ENCODE measurements around the gene MGLL. TPM values are rescaled to one million over a fixed set of nuclear protein-coding genes. Genes with fewer than 3 reads are reported as not detected.

Gene MGLL
- total RNA-seq, 2 experiments from 2014 or later: 19.2 to 21.6 TPM

DNA sequence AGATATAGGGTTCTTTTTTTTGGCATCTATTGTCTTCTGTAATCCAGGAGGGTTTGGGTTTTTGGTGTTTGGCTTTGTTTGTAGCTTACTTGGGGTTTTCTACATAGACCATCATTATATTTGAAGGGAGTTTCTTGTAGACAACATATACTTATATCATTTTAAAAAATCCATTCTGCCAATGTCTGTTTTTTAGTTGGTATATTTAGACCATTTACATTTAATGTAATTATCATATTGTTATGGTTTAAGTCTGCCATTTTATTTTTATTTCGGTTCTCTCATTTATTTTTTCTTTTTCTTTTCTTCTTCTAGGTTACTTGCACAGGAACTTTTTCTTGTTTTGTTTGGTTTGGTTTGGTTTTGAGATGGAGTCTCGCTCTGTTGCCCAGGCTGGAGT lies 5.5 kb upstream of the MGLL start:
- H4K20me1 ChIP-seq (ENCODE audit: insufficient read depth, low read length): no peaks in the 10 kb centered on the region
- intact Hi-C loops (cut with micrococcal nuclease; ENCODE audit: unreplicated experiment): no loop called here
- no peaks in the 10 kb centered on the region for H3K9me2 ChIP-seq (ENCODE audit: insufficient read depth, low read length)
- TF ChIP-seq, protein P1, sequence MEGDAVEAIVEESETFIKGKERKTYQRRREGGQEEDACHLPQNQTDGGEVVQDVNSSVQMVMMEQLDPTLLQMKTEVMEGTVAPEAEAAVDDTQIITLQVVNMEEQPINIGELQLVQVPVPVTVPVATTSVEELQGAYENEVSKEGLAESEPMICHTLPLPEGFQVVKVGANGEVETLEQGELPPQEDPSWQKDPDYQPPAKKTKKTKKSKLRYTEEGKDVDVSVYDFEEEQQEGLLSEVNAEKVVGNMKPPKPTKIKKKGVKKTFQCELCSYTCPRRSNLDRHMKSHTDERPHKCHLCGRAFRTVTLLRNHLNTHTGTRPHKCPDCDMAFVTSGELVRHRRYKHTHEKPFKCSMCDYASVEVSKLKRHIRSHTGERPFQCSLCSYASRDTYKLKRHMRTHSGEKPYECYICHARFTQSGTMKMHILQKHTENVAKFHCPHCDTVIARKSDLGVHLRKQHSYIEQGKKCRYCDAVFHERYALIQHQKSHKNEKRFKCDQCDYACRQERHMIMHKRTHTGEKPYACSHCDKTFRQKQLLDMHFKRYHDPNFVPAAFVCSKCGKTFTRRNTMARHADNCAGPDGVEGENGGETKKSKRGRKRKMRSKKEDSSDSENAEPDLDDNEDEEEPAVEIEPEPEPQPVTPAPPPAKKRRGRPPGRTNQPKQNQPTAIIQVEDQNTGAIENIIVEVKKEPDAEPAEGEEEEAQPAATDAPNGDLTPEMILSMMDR (conservative IDR thresholded peaks at IDR 0.05; ENCODE audit: low read length): no peak
- TF ChIP-seq EZH2phosphoT487 (IDR thresholded peaks at IDR 0.05; ENCODE audit: borderline replicate concordance, low read depth, low read length): no peak
- no peak overlapping the region for H3K4me2 ChIP-seq (ENCODE audit: low read length)
- ChIA-PET POLR2A (interaction anchor here (1.0 kb wide), 1 partner anchor 15 kb away, joined by 3 read pairs; no protein-coding TSS in a partner anchor), CTCF (ENCODE audit: unreplicated experiment) (no interaction called here)
- DNase-seq (ENCODE audit: low spot score): no peak
- BruUV-seq (replicated peaks): no TSS peak
- H3K4me3 ChIP-seq (ENCODE audit: low read depth, low read length, poor library complexity, severe bottlenecking): no peak overlapping the region
- H3K36me3 ChIP-seq (ENCODE audit: insufficient read depth, low read length): no peaks in the 10 kb centered on the region
- peaks cover 20% of the 10 kb centered on the region; the same call in 1 of the 2 replicates for H3K9me3 ChIP-seq (ENCODE audit: low read length)
- no peaks in the 10 kb centered on the region for H3K4me1 ChIP-seq (ENCODE audit: insufficient read depth, low read length, poor library complexity, severe bottlenecking)
- no peak overlapping the region for H3K27ac ChIP-seq (ENCODE audit: low read depth, low read length, poor library complexity, severe bottlenecking)
- H3K79me2 ChIP-seq (ENCODE audit: insufficient read depth, low read depth, low read length): no peaks in the 10 kb centered on the region
- no peak overlapping the region for H2AFZ ChIP-seq (ENCODE audit: low read length)

DNA sequence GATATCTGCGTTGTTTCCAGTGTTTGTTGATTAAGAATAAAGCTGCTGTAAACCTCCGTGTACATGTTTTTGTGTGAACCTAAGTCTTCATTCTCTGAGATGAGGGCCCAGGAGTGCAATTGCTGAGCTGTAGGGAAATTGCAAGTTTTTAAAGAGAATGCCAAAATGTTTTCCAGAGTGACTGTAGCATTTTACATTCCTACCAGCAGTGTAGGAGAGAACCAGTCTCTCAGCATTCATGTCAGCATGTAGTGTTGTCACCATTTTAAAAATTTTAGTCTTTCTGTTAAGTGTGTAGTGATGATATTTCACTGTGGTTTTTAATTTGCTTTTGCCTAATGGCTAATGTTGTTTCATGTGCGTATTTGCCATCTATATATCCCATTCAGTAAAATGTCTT lies 3.4 kb upstream of the MGLL start:
- ChIA-PET POLR2A (no interaction called here), CTCF (ENCODE audit: unreplicated experiment) (no interaction called here)
- Histone ChIP-seq H3K9me2 (ENCODE audit: insufficient read depth, low read length) (no peaks in the 10 kb centered on the region), H3K4me1 (ENCODE audit: insufficient read depth, low read length, poor library complexity, severe bottlenecking) (no peaks in the 10 kb centered on the region), H2AFZ (ENCODE audit: low read length) (no peak overlapping the region), H3K79me2 (ENCODE audit: insufficient read depth, low read depth, low read length) (no peaks in the 10 kb centered on the region), H3K27ac (ENCODE audit: low read depth, low read length, poor library complexity, severe bottlenecking) (no peak overlapping the region), H3K9me3 (ENCODE audit: low read length) (peaks cover 20% of the 10 kb centered on the region; the same call in 1 of the 2 replicates), H3K36me3 (ENCODE audit: insufficient read depth, low read length) (no peaks in the 10 kb centered on the region), H3K4me2 (ENCODE audit: low read length) (no peak overlapping the region), H4K20me1 (ENCODE audit: insufficient read depth, low read length) (no peaks in the 10 kb centered on the region), H3K4me3 (ENCODE audit: low read depth, low read length, poor library complexity, severe bottlenecking) (no peak overlapping the region)
- intact Hi-C loops (cut with micrococcal nuclease; ENCODE audit: unreplicated experiment): no loop called here
- no peak for DNase-seq (ENCODE audit: low spot score)
- no TSS peak for BruUV-seq (replicated peaks)
- TF ChIP-seq, protein P1 (conservative IDR thresholded peaks at IDR 0.05; ENCODE audit: low read length): no peak
- TF ChIP-seq EZH2phosphoT487 (IDR thresholded peaks at IDR 0.05; ENCODE audit: borderline replicate concordance, low read depth, low read length): no peak

DNA sequence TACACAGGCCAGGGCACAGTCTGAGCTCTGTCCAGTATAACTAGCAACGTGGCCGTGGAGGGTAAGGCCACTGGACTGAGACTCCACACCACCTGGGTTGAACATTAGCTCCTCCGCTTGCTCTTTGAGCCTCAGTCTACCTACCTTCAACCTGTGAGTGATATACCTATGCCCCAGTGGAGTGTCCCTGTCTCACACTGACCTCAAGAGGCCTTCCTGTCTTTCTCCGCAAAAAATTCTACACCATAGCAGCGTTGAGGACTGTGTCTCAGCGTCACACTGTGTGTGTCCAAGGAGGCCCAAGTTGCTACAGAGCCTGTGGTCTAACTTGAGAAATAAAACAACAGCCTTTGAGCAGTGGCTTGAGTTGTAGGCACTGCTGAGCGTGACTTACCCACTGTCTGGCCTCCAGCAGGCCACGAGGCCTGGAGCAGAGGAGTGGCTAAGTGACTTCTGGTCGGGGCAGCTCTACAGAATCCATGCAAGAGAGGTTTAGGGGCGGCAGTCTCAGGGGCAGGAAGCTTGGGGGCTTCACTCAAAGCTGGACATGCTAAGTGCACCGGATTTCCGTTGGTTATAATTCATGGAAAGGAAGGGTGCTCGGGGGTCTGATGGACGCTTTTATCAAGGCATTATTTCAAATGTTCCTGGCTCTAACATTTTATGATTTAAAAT lies 2.0 kb upstream of the MGLL start:
- H3K4me2 ChIP-seq (ENCODE audit: low read length): no peak overlapping the region

More for the DNA sequence above, 2.0 kb upstream of the MGLL start:
- Histone ChIP-seq H3K4me3 (ENCODE audit: low read depth, low read length, poor library complexity, severe bottlenecking) (no peak overlapping the region), H3K36me3 (ENCODE audit: insufficient read depth, low read length) (no peaks in the 10 kb centered on the region), H2AFZ (ENCODE audit: low read length) (no peak overlapping the region), H3K79me2 (ENCODE audit: insufficient read depth, low read depth, low read length) (no peaks in the 10 kb centered on the region), H3K9me2 (ENCODE audit: insufficient read depth, low read length) (no peaks in the 10 kb centered on the region), H3K4me1 (ENCODE audit: insufficient read depth, low read length, poor library complexity, severe bottlenecking) (no peaks in the 10 kb centered on the region), H3K9me3 (ENCODE audit: low read length) (peaks cover 11% of the 10 kb centered on the region; the same call in 1 of the 2 replicates), H3K27ac (ENCODE audit: low read depth, low read length, poor library complexity, severe bottlenecking) (no peak overlapping the region), H4K20me1 (ENCODE audit: insufficient read depth, low read length) (no peaks in the 10 kb centered on the region)
- intact Hi-C loops (cut with micrococcal nuclease; ENCODE audit: unreplicated experiment): no loop called here
- no TSS peak for BruUV-seq (replicated peaks)
- ChIA-PET CTCF (ENCODE audit: unreplicated experiment) (no interaction called here), POLR2A (no interaction called here)
- no peak for TF ChIP-seq EZH2phosphoT487 (IDR thresholded peaks at IDR 0.05; ENCODE audit: borderline replicate concordance, low read depth, low read length)
- no peak for DNase-seq (ENCODE audit: low spot score)

All from OCI-LY7 (cell line).